ENCODE measurements around the gene TUBA3E.
"Not testable (repeated sequence)": the region's sequence is repeated elsewhere in the genome, so short reads cannot be mapped to it uniquely, and the experiment has no call there.

Gene TUBA3E

DNA sequence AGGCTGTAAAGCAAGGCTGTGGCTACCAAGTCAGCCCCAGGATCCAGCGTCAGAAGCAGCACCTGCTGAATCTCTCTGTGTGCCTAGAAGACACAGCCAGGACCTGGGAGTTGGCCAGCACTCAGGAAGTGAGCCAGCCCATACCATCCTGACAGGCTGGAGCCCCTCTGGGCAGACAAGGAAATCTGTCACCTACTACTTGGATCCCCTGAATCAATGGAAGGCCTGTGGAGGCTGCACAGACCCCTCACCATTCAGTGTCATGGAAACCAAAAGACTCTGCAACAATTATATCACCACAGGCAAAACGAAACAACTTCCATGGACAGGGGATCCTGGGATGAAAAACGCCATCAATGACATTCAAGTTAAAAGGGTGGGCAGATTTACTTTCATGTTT lies 31.6 kb downstream of the TUBA3E start:
- in situ Hi-C loops (cut with MboI; ENCODE audit: low sequenced_read_pairs) = not testable (repeated sequence)

DNA sequence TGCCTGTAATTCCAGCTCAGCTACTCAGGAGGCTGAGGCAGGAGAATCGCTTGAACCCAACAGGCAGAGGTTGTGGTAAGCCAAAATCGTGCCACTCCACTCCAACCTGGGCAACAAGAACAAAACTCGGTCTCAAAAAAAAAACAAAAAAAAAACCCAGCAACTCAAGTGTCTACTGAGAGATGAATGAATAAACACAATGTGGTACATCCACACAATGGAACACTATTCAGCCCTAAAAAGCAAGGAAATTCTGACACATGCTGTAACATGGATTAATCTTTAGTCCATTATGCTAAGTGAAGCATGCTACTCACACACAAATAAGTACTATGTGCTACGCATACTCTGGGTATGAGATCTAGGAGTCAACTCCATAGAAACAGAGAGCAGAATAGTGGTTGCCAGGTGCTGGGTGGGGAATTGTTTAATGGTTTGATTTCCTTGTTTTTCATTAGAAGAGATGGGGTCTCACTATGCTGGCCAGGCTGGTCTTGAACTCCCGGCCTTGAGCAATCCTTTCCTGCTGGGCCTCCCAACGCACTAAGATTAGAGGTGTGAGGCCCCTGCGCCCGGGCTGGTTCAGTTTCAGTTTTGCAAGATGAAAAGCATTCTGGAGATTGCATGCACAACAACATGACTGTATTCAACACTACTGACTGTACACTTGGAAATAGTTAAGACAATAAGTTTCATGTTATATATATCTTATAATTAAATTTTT lies 32.8 kb downstream of the TUBA3E start:
- in situ Hi-C loops (cut with MboI; ENCODE audit: low sequenced_read_pairs) = no loop called here

DNA sequence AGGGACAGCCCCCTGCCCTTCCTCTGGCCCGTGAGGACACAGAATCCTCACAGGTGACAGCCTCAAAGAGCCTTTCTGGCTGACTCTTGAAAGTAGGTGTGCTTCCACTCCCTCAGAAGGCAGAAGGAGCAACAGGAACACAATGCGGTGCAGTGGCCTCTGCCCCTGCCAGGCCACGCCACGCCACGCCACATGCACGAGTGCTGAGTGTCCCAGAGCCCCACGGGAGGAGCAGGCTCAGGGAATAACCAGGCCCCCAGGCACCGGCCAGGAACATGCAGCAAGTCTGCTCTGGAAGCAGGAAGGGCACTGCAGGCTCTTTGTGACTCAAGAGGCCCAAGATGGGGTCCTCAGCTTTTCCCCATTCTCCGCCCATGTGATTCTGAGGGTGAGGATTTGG lies 35.3 kb downstream of the TUBA3E start:
- in situ Hi-C loops (cut with MboI; ENCODE audit: low sequenced_read_pairs) = no loop called here

DNA sequence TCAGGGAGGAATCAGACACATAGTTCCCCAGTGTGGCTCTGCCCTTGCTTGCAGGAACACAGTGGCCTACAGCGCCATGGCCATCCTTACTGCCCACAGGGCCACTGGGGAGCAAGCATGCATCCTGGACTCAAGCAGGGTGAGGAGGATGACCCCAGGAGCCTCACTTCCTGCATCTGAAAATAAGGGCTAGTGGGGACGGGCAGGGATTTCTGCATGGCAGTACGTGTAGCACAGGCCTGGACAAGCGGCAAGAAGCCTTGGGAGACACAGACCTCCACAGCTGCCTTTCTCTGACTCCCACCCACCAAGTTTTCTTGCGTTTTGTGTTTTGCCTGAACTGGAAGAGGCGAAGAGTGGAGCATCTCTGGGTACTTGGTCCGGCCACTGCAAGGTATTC lies 35.8 kb downstream of the TUBA3E start:
- in situ Hi-C loops (cut with MboI; ENCODE audit: low sequenced_read_pairs) = not testable (repeated sequence)

DNA sequence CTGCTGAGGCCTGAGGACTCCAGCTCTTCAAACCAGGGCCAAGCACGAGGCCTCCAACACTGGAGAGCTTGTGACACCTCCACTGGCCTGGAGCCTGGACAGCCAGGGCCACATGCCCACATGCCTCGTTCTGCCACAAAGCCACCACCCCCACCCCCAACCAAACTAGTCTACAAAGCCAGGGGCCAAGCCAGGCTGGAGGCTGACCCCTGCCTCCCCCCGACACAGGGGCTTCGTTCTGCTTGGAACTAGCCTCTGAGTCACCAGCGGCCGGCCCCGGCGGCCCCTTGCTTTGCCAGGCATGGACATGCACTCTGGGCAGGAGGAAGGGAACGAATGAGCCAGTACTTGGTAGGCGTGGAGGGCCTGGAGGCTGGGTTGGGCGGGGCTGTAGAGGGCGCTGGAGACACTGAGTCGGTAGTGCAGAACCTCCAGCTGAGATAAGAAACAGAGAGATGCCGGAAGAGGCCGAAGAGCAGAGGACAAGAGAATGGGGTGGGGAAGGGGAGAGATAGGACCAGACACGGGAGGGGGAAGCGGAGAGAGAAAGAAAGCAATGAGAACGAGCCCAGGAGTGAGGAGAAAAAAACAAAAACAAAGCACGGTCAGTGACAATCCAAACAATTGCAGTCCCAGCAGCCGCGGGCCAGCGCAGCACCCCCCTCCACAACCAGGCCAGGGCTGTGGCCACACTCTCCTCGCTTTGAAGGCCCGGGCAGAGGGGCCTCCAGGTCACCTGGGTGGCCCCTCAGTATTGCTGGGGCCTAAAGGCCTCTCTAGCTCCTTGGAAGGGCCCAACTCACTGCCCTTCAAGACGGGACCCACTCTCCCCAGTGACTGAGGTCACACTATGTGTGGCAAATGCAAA lies 37.2 kb downstream of the TUBA3E start:
- in situ Hi-C loops (cut with MboI; ENCODE audit: low sequenced_read_pairs) = not testable (repeated sequence)

DNA sequence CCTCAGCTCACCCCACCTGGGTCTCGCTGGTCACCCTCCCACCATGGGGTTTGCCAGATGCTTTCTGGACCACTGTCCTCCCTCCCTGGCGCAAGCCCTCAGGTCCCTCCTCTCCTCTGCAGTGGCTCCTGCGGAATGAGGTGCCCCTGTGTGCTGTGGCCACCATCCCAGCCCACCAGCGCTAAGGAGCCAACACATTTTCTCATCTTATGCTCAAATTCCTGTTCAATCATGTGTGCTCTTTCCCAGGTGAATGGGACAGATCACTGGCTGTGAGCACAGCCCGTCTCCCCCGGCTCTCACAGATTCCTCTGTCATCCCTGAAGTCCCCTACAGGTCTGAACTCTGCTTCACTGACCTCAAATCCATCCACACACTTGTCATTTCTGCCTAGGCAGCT lies 38.1 kb downstream of the TUBA3E start:
- in situ Hi-C loops (cut with MboI; ENCODE audit: low sequenced_read_pairs) = no loop called here

DNA sequence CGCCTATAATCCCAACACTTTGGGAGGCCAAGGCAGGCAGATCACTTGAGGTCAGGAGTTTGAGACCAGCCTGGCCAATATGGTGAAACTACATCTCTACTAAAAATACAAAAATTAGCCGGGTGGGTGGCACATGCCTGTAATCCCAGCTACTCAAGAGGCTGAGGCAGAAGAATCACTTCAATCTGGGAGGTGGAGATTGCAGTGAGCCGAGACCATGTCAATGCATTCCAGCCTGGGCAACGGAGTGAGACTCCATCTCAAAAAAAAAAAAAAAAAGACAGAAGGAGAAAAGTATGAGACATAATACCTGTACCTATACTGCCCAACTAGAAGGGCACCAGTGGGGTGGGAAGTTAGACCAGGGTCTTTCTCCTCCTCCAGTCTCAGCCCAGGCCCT lies 38.9 kb downstream of the TUBA3E start:
- in situ Hi-C loops (cut with MboI; ENCODE audit: low sequenced_read_pairs) = not testable (repeated sequence)

DNA sequence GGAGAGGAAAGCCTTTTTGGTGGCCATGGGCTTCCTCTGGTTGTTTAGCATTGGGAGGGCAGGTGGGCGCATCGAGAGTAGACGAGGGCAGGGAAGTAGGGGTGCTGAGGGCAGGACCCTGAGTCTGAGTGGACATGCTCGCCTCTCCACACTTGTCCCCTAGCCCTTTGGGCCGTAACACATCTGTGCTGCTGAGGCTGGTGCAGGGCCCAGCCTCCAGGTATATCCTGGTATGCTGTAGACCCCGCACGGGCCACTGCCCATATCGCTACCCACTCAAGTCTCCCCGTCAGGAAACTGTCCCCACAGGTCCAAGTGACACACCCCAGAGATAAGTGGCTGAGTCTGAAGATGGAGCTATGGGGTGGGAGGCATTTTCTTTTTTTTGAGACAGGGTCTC lies 39.6 kb downstream of the TUBA3E start:
- in situ Hi-C loops (cut with MboI; ENCODE audit: low sequenced_read_pairs) = no loop called here

DNA sequence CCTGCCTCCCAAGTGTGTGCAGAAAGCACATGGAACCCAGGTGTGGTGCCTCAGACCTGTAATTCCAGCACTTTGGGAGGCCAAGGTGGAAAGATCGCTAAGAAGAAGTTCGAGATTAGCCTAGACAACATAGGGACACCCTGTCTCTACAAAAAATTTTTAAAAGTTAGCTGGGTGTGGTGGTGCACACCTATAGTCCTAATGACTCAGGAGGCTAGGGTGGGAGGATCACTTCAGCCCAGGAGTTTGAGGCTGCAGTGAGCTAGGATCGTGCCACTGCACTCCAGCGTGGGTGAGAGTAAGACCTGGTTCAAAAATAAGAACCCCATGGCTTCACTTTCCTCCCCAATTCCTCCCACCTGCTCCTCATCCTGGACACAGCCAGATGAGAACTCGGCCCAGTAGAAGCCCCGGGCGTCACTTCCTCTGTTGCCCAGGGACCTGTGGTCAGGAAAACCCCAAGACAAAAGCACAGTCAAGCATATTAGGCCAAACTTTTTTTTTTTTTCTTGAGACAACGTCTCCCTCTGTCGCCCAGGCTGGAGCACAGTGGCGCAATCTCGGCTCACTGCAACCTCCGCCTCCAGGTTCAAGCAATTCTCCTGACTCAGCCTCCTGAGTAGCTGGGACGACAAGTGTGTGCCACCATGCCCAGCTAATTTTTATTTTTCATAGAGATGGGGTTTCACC lies 40.3 kb downstream of the TUBA3E start:
- in situ Hi-C loops (cut with MboI; ENCODE audit: low sequenced_read_pairs) = not testable (repeated sequence)

DNA sequence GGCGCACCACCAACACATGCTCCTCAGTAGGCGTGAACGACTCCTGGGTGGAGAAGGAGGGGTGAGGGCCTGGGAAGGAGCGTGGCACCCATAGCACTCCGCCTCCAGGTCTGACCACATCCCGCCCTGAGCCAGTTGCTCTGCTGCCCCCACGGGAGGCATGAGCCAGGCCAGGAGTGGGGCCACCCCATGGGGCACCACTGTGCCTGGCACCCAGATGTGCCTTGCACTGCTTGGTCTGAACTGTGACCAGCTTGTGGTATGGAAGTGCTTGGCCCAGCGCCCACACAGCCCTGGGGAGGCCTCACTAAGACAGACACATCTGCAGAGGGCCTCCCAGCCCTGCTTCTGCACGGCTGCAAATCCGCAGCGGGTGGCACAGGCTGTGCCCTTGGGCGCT lies 40.9 kb downstream of the TUBA3E start:
- in situ Hi-C loops (cut with MboI; ENCODE audit: low sequenced_read_pairs) = not testable (repeated sequence)

DNA sequence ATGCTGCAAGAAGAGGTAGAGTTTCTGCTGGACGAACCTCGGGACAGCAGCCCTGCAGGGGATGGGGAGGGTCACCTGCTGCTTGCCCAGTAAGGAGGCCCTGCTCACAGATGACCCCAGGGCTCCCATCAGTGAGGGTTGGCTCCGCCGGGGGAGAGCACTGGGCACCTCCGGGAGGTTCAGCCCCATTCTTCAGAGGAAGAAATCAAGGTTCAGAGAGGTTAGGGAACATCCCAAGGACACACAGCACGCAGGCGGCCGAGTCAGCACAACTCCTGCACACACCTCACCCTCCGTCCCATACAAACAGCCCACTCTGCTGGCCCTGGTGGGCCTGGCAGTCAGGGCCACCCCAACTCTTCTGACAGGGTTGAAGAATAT lies 41.6 kb downstream of the TUBA3E start:
- in situ Hi-C loops (cut with MboI; ENCODE audit: low sequenced_read_pairs) = no loop called here

DNA sequence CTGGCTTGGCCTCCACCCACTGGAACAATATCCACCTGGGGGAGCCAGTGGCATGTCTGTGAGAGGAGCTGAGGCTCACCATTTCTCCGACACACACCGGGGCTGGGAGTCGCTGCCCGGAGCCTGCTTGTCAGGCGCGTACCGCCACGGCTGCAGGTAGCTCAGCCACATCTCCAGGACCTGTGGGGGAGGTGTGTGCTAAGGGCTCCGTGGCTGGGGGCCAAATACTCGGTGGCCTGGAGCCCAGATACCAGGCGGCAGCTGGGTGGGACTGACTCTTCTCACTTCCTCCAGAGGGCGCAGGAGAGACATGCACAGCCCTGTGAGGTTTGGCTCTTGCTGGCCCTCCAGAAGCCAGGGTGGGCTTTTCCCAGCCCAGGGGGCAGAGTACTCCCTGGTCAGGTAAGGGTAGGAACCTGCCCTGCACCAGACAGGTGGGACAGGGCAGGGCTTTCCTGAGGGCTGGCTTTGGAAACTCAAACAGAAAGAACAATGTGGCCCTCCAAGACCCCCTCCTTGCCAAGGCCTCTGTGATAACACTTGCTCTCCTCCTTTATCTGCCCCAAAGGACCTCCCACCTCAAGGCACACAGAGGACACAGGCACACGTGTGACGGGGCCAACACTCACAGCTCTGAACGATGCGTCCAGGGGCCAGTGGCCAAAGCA lies 42.1 kb downstream of the TUBA3E start:
- in situ Hi-C loops (cut with MboI; ENCODE audit: low sequenced_read_pairs) = not testable (repeated sequence)

DNA sequence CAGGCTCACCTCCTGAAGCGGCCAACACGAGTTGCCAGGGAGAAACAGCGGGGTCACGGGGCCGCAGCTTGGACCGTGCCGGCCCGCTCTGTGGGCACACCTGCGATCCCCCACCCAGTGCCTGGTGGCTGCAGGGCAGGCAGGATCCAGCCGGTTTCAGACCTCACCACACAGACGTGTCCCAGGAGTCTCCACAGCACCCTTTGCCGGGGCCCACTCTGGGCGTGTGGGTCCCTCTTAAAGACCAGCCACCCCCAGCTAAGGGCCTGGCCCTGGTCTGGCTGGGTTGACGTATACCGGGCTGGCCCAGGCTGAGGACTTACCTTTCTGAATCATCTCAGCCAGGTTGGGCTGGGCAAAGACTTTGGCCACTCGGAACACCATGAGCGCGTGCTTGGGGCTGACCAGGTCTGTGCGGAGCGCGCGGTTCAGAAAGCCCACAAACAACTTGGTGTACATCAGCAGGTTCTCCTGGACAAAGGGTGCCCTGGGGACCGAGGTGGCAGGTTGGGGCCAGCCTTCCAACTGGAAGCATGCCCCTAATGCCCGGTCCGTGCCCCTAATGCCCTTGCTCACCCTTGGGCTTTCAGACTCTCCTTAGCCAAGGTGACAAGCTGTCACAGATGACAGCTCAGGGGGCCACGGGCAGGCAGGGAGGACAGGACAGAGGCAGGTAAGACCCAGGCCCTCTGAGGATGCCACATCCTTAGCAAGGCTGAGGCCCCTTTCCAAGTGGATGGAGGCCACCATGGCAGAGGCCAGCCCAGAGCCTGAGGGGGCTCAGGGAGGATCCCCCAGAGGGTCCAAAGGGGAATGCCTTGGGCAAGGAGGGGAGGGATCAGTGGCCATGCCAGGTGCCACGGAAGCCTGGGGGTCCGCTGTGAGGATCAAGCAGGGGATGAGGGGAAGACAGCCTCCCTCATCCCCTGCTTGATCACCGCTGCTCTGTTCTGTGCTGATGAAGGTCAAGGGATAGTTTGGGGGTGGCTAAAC lies 43.2 kb downstream of the TUBA3E start:
- in situ Hi-C loops (cut with MboI; ENCODE audit: low sequenced_read_pairs) = no loop called here

DNA sequence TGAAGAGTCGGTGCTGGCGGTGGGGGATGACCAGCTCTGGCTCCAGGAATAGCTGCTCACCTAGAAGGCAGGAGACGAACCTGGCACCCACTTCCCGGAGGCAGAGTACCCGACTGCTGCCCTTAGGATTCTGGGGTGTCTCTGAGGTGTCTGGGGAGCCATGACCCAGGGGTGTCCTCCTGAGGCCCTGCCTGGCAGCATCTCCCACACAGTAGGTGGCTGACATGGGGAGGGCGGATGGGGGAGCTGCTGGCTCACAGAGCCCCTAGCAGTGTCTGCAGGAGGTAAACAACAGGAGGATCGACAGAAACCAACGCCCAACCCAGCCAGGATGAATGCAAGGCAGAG lies 43.8 kb downstream of the TUBA3E start:
- in situ Hi-C loops (cut with MboI; ENCODE audit: low sequenced_read_pairs) = not testable (repeated sequence)

DNA sequence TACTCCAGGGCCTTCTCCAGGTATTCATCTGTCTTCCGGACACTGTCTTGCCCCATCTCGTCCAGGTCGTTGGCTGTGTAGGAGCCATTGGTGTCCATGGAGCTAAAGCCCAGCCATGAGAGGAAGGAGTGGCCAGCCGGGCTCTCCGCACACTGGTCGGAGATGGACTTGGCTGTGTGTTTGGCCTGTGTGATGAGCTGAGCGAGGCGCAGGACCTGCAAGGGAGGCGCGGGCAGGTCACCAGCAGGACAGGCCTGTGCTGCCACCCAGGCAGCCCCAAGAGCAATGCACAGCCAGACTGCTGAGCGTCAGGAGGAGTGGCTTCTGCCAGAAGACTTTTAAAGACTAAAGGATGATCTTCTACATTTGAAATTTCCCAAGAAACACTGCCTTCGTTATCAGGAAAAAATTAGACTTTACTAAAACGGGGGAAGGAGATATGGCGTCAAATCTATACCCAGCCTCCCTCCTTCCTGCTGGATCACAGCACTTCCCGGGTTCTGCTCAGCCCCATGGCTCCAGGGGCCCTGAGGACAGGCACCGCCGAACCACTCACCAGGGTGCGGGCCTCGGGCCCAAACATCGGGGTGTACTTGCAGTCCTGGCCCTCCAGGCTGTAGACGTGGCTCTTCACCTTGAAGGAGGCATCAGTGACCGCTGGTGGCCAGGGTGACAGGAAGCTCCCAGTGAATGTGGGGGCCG lies 44.4 kb downstream of the TUBA3E start:
- in situ Hi-C loops (cut with MboI; ENCODE audit: low sequenced_read_pairs) = not testable (repeated sequence)

DNA sequence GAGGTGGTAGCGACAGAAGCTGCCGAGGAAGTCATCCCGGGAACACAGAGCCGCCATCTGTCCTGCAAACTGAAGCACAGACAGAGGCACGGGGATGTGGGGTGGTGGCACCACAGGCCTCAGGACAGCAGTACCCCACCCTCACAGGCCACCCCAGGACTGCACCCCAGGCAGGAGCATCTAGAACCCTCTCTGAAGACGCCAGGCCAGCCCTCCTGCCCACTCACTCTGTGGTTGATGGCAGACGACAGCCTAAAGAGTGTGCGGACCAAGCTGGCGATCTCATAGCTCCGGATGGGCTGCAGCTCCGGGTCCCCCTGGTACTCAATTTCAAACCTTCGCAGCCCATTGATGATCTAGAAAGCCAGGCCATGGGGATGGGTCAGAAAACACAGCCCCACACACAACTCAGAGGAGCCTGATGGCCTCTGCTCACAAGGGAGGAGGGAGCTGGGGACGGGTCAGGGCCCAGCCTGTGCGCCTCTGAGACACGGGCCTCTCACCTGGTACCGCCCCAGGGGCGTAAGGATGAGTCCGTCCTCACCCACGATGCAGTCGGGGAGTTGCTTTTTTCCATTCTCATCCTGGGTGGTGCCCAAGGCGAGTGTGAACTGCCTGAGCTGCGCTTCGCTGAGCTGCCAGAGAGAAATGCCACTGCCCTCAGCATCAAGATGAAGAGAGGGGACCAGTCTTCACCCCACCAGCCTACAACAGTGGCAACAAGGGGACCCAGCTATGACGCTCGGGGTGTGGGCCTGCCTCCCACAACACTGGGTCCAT lies 45.2 kb downstream of the TUBA3E start:
- in situ Hi-C loops (cut with MboI; ENCODE audit: low sequenced_read_pairs) = no loop called here

DNA sequence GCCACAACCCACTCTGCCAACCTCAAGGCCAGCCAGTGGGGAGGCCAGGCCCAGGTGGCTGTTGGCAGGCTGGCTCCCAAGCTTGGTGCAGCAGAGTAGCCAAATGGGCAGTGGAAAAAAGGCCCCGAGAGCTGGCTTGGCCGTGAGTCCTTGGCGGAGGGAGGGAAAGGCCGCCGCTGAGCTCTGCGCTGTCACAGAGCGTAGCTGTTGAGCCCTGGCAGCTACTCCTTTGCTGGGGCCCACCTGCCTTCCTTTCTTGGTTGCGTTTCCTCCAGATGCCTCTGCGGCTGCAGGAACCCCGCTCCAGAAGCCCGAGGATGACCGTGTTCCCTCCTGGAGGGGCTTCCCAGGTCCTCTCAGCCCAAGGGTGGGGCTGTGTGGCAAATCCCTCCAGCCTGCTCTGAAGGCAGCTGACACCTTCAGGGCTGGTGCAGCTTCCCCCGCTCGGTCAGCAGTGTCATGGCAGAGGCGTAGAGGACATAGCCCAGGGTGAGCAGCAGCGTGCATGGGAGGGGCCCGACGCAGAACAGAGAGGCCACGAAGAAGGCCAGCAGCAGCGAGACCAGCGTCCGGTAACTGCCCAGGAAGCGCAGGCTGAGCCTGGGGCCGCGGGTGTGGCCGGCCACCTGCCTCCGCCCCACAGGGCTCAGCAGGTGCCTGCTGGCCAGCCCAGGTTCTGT lies 46.0 kb downstream of the TUBA3E start:
- in situ Hi-C loops (cut with MboI; ENCODE audit: low sequenced_read_pairs) = not testable (repeated sequence)

DNA sequence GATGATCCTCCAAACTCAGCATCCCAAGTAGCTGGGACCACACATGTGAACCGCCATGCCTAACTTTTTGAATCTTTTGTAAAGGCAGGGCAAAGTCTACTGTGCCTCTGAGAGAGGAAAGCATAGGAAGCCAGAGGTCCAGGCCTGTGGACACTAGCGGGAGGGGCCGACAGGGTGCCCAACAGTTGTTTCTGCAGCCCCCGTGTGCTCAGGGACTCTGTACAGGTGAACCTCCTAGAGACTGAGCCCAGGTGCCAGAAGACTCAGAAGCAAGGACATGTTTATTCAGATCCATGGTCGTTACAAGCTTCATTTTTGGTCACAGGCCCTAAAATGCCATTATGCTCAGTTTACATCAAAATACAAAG lies 47.1 kb downstream of the TUBA3E start:
- in situ Hi-C loops (cut with MboI; ENCODE audit: low sequenced_read_pairs) = not testable (repeated sequence)
